HG03521 (cell line): ENCODE measurements around the gene ACVR1C.

ENCODE experiments used
- ATAC-seq: cut with Tn5 transposase; IDR thresholded peaks from one replicate; pipeline ENCODE4 v1.9.1; 2021; ENCODE audit warnings: mild to moderate bottlenecking, moderate library complexity; ENCODE audit not compliant: unreplicated experiment

ACVR1C gene

GRCh38 chr2:157500334-157500733 is 128.3 kb downstream of the ACVR1C start:
- ATAC-seq = no peak

- ATAC-seq = no peak
Observed at GRCh38 chr2:157498483-157498882, 130.2 kb downstream of the ACVR1C start.

GRCh38 chr2:157497638-157498314 is 130.9 kb downstream of the ACVR1C start:
- peak; percentile 81 for ATAC-seq

- peak; percentile 98 for ATAC-seq
Observed at GRCh38 chr2:157492189-157492773, 136.4 kb downstream of the ACVR1C start.

GRCh38 chr2:157489983-157490382 is 138.7 kb downstream of the ACVR1C start:
- ATAC-seq = no peak

GRCh38 chr2:157488877-157489276 is 139.8 kb downstream of the ACVR1C start:
- ATAC-seq = no peak

GRCh38 chr2:157487747-157488146 is 140.9 kb downstream of the ACVR1C start:
- no peak for ATAC-seq

- no peak for ATAC-seq
Observed at GRCh38 chr2:157487271-157487610, 141.4 kb downstream of the ACVR1C start.

GRCh38 chr2:157486596-157487270 is 141.9 kb downstream of the ACVR1C start:
- ATAC-seq = no peak

- ATAC-seq = peak; percentile 69
Observed at GRCh38 chr2:157480182-157480961, 148.3 kb downstream of the ACVR1C start.

- peak; percentile 48 for ATAC-seq
Observed at GRCh38 chr2:157479081-157480027, 149.3 kb downstream of the ACVR1C start.

GRCh38 chr2:157477919-157478318 is 150.7 kb downstream of the ACVR1C start:
- ATAC-seq = no peak

GRCh38 chr2:157476953-157477709 is 151.5 kb downstream of the ACVR1C start:
- ATAC-seq = no peak
